Stimulated activated CD8-positive, alpha-beta memory T cell treated with anti-CD3 and anti-CD28 coated beads, Interleukin-15, amount 100 ng/mL, for 24 hours (primary cell): ENCODE results near the gene PRTFDC1.
"Not testable (repeated sequence)": the region's sequence is repeated elsewhere in the genome, so short reads cannot be mapped to it uniquely, and the experiment has no call there.

Source experiments
- DNase-seq: peaks from one replicate; pipeline ENCODE4 v3.0.0-alpha.2; 2020; ENCODE audit warnings: low read depth

Gene PRTFDC1

GRCh38 chr10:24952143-24952706 lies at the start of gene PRTFDC1:
PRTFDC1 (minus strand) TSS chr10:24952606; CDS start chr10:24952575, 31 bp downstream.
- DNase-seq: no peak

GRCh38 chr10:24998044-24998443 lies 45.6 kb upstream of the PRTFDC1 start:
- DNase-seq: no peak

GRCh38 chr10:24995072-24995471 lies 42.7 kb upstream of the PRTFDC1 start:
- DNase-seq: no peak

- no peak for DNase-seq
These were observed 41.0 kb upstream of the PRTFDC1 start for GRCh38 chr10:24993237-24993958.

GRCh38 chr10:24992512-24993133 lies 40.2 kb upstream of the PRTFDC1 start:
- DNase-seq: no peak

GRCh38 chr10:24991298-24991697 lies 38.9 kb upstream of the PRTFDC1 start:
- no peak for DNase-seq

GRCh38 chr10:24989867-24990266 lies 37.5 kb upstream of the PRTFDC1 start:
- DNase-seq: no peak

- DNase-seq: no peak
These were observed 36.6 kb upstream of the PRTFDC1 start for GRCh38 chr10:24988831-24989640.

GRCh38 chr10:24984906-24985305 lies 32.5 kb upstream of the PRTFDC1 start:
- DNase-seq: no peak

- DNase-seq: no peak
These were observed 31.5 kb upstream of the PRTFDC1 start for GRCh38 chr10:24983946-24984345.

GRCh38 chr10:24983130-24983529 lies 30.7 kb upstream of the PRTFDC1 start:
- no peak for DNase-seq

GRCh38 chr10:24982319-24983112 lies 30.1 kb upstream of the PRTFDC1 start:
- no peak for DNase-seq

GRCh38 chr10:24981161-24981710 lies 28.8 kb upstream of the PRTFDC1 start:
- DNase-seq: no peak

- DNase-seq: no peak
These were observed 27.3 kb upstream of the PRTFDC1 start for GRCh38 chr10:24979685-24980084.

GRCh38 chr10:24974976-24975375 lies 22.6 kb upstream of the PRTFDC1 start:
- DNase-seq: no peak

- DNase-seq: no peak
These were observed 20.8 kb upstream of the PRTFDC1 start for GRCh38 chr10:24973163-24973562.

GRCh38 chr10:24971374-24971773 lies 19.0 kb upstream of the PRTFDC1 start:
- no peak for DNase-seq

- DNase-seq: no peak
These were observed 17.5 kb upstream of the PRTFDC1 start for GRCh38 chr10:24969841-24970281.

- not testable (repeated sequence) for DNase-seq
These were observed 16.5 kb upstream of the PRTFDC1 start for GRCh38 chr10:24968951-24969350.

GRCh38 chr10:24968349-24968748 lies 15.9 kb upstream of the PRTFDC1 start:
- no peak for DNase-seq

GRCh38 chr10:24966962-24967481 lies 14.6 kb upstream of the PRTFDC1 start:
- no peak for DNase-seq
